GM12878 (cell line): ENCODE results near the gene MX1. TPM values are rescaled to one million over a fixed set of nuclear protein-coding genes. Genes with fewer than 3 reads are reported as not detected.

Experiments
- ATAC-seq: fragments of 200-7000 bp; cut with Tn5 transposase; 3 replicates; pipeline ENCODE4 v1.9.1; 2020; ENCODE audit warnings: mild to moderate bottlenecking, moderate library complexity
- BruUV-seq: library from RNA; stranded (reverse); fragments of 400-500 nt; replicated peaks from 2 replicates; lab custom pipeline; 2021; lab: Mats Ljungman, UMichigan
- CTCF ChIA-PET: fragments of 300-600 bp; sonication (Branson Sonifier 250); formaldehyde crosslinking; extraction: SDS; loops from one replicate; lab custom pipeline; 2021; ENCODE audit warnings: inconsistent platforms; lab: Yijun Ruan, JAX
- POLR2A ChIA-PET: fragments of 350-600 bp; formaldehyde crosslinking; extraction: SDS; loops from one replicate; lab custom pipeline; 2021; ENCODE audit warnings: inconsistent platforms; lab: Charles Lee
- RAD21 ChIA-PET: fragments of 300-600 bp; sonication (Branson Sonifier 250); formaldehyde crosslinking; loops from one replicate; lab custom pipeline; 2023; ENCODE audit warnings: antibody characterized with exemption; ENCODE audit not compliant: unreplicated experiment; lab: Charles Lee
- SMC1A ChIA-PET: fragments of 300-600 bp; sonication (Branson Sonifier 250); formaldehyde crosslinking; loops from one replicate; lab custom pipeline; 2023; ENCODE audit not compliant: unreplicated experiment, uncharacterized antibody; lab: Charles Lee
- DNase-seq: peaks from one replicate; pipeline ENCODE4 v3.0.0-alpha.2; 2011; ENCODE audit warnings: low read depth, low spot score
- FAIRE-seq: peaks from 3 replicates; lab custom pipeline; 2011; peaks lifted over from hg19 to GRCh38; lab: Jason Lieb, UNC
- H2AFZ ChIP-seq: 2 replicates; pipeline ENCODE4 v1.6.0; 2011; ENCODE audit warnings: low read depth, low read length, control low read depth; ENCODE audit not compliant: control insufficient read depth
- H3K27ac ChIP-seq: 2 replicates; pipeline ENCODE4 v1.5.1; 2011; ENCODE audit warnings: control low read depth; ENCODE audit not compliant: control insufficient read depth, insufficient read depth
- H3K27me3 ChIP-seq, 2 experiments: replicated peaks in 1 of 2; 2 replicates each; pipeline versions ENCODE4 v1.6.0 to v1.6.1; 2011; ENCODE audit warnings: low read length in 1 of 2; ENCODE audit not compliant: control insufficient read depth in 2 of 2, insufficient read depth in 2 of 2
- H3K36me3 ChIP-seq, 2 experiments: 2 replicates each; pipeline ENCODE4 v1.5.1; 2011; ENCODE audit warnings: low read length in 1 of 2; ENCODE audit not compliant: control insufficient read depth in 2 of 2, insufficient read depth in 2 of 2
- H3K4me1 ChIP-seq: 2 replicates; pipeline ENCODE4 v1.6.1; 2011; ENCODE audit warnings: mild to moderate bottlenecking, low read length, moderate library complexity, mixed read lengths; ENCODE audit not compliant: control insufficient read depth, insufficient read depth
- H3K4me2 ChIP-seq: 2 replicates; pipeline ENCODE4 v1.6.0; 2011; ENCODE audit warnings: control low read depth; ENCODE audit not compliant: control insufficient read depth, insufficient read depth
- H3K4me3 ChIP-seq: fragments of 200-600 bp; sonication (generic); 2 replicates; pipeline ENCODE4 v1.5.1; 2016
- H3K79me2 ChIP-seq: 2 replicates; pipeline ENCODE4 v1.6.0; 2011; ENCODE audit warnings: low read length; ENCODE audit not compliant: control insufficient read depth, insufficient read depth
- H3K9ac ChIP-seq: 2 replicates; pipeline ENCODE4 v1.8.0; 2011; ENCODE audit warnings: low read length, control low read depth, mixed read lengths; ENCODE audit not compliant: control insufficient read depth, insufficient read depth
- H3K9me3 ChIP-seq: replicated peaks from 3 replicates; pipeline ENCODE4 v1.5.1; 2011; ENCODE audit warnings: mild to moderate bottlenecking, low read length; ENCODE audit not compliant: control insufficient read depth, insufficient read depth
- H4K20me1 ChIP-seq: 2 replicates; pipeline ENCODE4 v1.6.0; 2011; ENCODE audit not compliant: control insufficient read depth, insufficient read depth
- ATF3 ChIP-seq: IDR thresholded peaks from 2 replicates; pipeline ENCODE4 v1.6.1; 2011; ENCODE audit warnings: low read depth, mild to moderate bottlenecking, low read length, moderate library complexity, borderline replicate concordance; ENCODE audit errors: extremely low read depth
- CBX5 ChIP-seq: sonication (generic); IDR thresholded peaks from 2 replicates; pipeline ENCODE4 v1.6.1; 2016; ENCODE audit warnings: low read depth, moderate library complexity, mild to moderate bottlenecking, inconsistent platforms
- CREM ChIP-seq: IDR thresholded peaks from 2 replicates; pipeline ENCODE4 v1.6.1; 2014; ENCODE audit warnings: antibody characterized with exemption, low read depth
- ETV6 ChIP-seq, 2 experiments: fragments of 450-650 bp in 1 of 2; IDR thresholded peaks in 1 of 2; conservative IDR thresholded peaks in 1 of 2; 2 replicates each; pipeline ENCODE4 v1.6.1; 2014; ENCODE audit warnings: antibody characterized with exemption in 1 of 2, borderline replicate concordance in 1 of 2, low read depth in 1 of 2, mild to moderate bottlenecking in 1 of 2, moderate library complexity in 1 of 2
- EZH2 ChIP-seq: IDR thresholded peaks from 2 replicates; pipeline ENCODE4 v1.6.1; 2012; ENCODE audit warnings: low read depth, mild to moderate bottlenecking, control low read depth, inconsistent platforms, low read length, borderline replicate concordance; ENCODE audit not compliant: control insufficient read depth
- HDAC2 ChIP-seq: fragments of 200-600 bp; sonication (generic); IDR thresholded peaks from 2 replicates; pipeline ENCODE4 v1.6.1; 2017
- IRF3 ChIP-seq: fragments of 450-650 bp; IDR thresholded peaks from 2 replicates; pipeline ENCODE4 v1.6.1; 2014; ENCODE audit warnings: mild to moderate bottlenecking
- KDM1A ChIP-seq: fragments of 200-600 bp; sonication (generic); IDR thresholded peaks from 2 replicates; pipeline ENCODE4 v1.6.1; 2016; ENCODE audit warnings: borderline replicate concordance
- MEF2A ChIP-seq: IDR thresholded peaks from 2 replicates; pipeline ENCODE4 v1.6.1; 2011; ENCODE audit warnings: low read depth, mild to moderate bottlenecking, low read length, moderate library complexity; ENCODE audit not compliant: insufficient read depth
- MTA3 ChIP-seq: IDR thresholded peaks from 2 replicates; pipeline ENCODE4 v1.6.1; 2012; ENCODE audit warnings: low read length, inconsistent platforms, borderline replicate concordance
- MYB ChIP-seq: fragments of 150-350 bp; IDR thresholded peaks from 2 replicates; pipeline ENCODE4 v1.6.1; 2014; ENCODE audit warnings: mild to moderate bottlenecking, low read depth, low read length, borderline replicate concordance
- NFYB ChIP-seq: IDR thresholded peaks from 2 replicates; pipeline ENCODE4 v1.6.1; 2011; ENCODE audit warnings: low read depth, mild to moderate bottlenecking, low read length, improper control_type of control experiment, moderate library complexity; ENCODE audit not compliant: insufficient read depth
- PKNOX1 ChIP-seq: fragments of 450-650 bp; IDR thresholded peaks from 2 replicates; pipeline ENCODE4 v1.6.1; 2016; ENCODE audit warnings: mild to moderate bottlenecking
- POU2F2 ChIP-seq: IDR thresholded peaks from 3 replicates; pipeline ENCODE4 v1.6.1; 2011; ENCODE audit warnings: low read depth, mild to moderate bottlenecking, low read length, borderline replicate concordance
- RAD51 ChIP-seq: fragments of 450-650 bp; IDR thresholded peaks from 2 replicates; pipeline ENCODE4 v1.6.1; 2016; ENCODE audit warnings: moderate library complexity, mild to moderate bottlenecking, inconsistent platforms
- RELB ChIP-seq: fragments of 450-650 bp; IDR thresholded peaks from 2 replicates; pipeline ENCODE4 v1.6.1; 2017; ENCODE audit warnings: low read depth, mild to moderate bottlenecking, moderate library complexity
- ZNF274 ChIP-seq: IDR thresholded peaks from one replicate; pipeline ENCODE4 v1.8.0; 2011; ENCODE audit not compliant: insufficient read length, insufficient read depth
- ZNF622 ChIP-seq: fragments of 450-650 bp; IDR thresholded peaks from 2 replicates; pipeline ENCODE4 v1.6.1; 2017; ENCODE audit warnings: mild to moderate bottlenecking, inconsistent platforms
- WGBS: methylation state at CpG from one replicate; pipeline ENCODE4 v1.1.6; 2016; ENCODE audit warnings: low lambda C conversion rate; ENCODE audit not compliant: insufficient replicate concordance, insufficient coverage; ENCODE audit errors: missing lambda C conversion rate; 5-methylcytosine and 5-hydroxymethylcytosine counted together
- in situ Hi-C: fragments of 300-500 bp; cut with MboI; formaldehyde crosslinking; loops from 9 replicates; pipeline ENCODE4 v1.14.3; 2018; ENCODE audit warnings: mixed read lengths
- intact Hi-C: fragments of 100-400 bp; cut with micrococcal nuclease; formaldehyde crosslinking; loops from one replicate; pipeline ENCODE4 v1.14.2; 2022; ENCODE audit not compliant: unreplicated experiment
- polyA plus RNA-seq, 11 experiments: library from polyadenylated mRNA; depleted of rRNA in 4 of 11; unstranded in 6 of 11; stranded (reverse) in 5 of 11; fragments of >200 nt; fragmentation: Nextera tagmentation in 4 of 11; fragmentation: Illumina TruSeq in 1 of 11; extraction: Ambion mirVana in 4 of 11; extraction: Trizol in 1 of 11; gene quantifications; 1 replicate in 1 of 11; 2 replicates in 10 of 11; pipeline versions ENCODE4 v1.2.1 to v1.2.3, GENCODE V29; 2011 to 2016; ENCODE audit warnings: inconsistent platforms in 2 of 11, missing spikeins in 2 of 11, low read depth in 1 of 11
- total RNA-seq, 4 experiments: library from RNA; depleted of rRNA in 3 of 4; stranded (reverse); fragments of >200 nt in 3 of 4; fragmentation: Illumina TruSeq in 1 of 4; extraction: Trizol in 1 of 4; gene quantifications; 2 replicates each; pipeline versions ENCODE4 v1.2.1 to v1.2.3, GENCODE V29; 2013 to 2021

MX1 gene
- total and polyA plus RNA-seq, 10 of the 15 experiments (the other 5 are each of a cell fraction or from before 2014, with no cell fraction given) = 75.9 to 385 (median 302) TPM

GRCh38 chr21:41387824-41388223 is 38.2 kb upstream of the MX1 start (continued):
- no peak for TF ChIP-seq RELB
- no peak for TF ChIP-seq KDM1A

- no peak for ATAC-seq
Measured at GRCh38 chr21:41388259-41388658, 37.8 kb upstream of the MX1 start.

More at GRCh38 chr21:41388259-41388658, 37.8 kb upstream of the MX1 start:
- ChIA-PET CTCF (no interaction called here), SMC1A (no interaction called here), RAD21 (no interaction called here), POLR2A (no interaction called here)
- H3K9me3 ChIP-seq = no peaks in the 10 kb centered on the region
- H3K4me2 ChIP-seq = no peak overlapping the region
- H3K79me2 ChIP-seq = no peaks in the 10 kb centered on the region
- peaks cover 3 to 20% of the 10 kb centered on the region in 2 experiments; a peak in 3 of 4 replicates for H3K36me3 ChIP-seq
- H3K4me1 ChIP-seq = no peaks in the 10 kb centered on the region
- BruUV-seq = no TSS peak
- DNase-seq (no peak), FAIRE-seq (no peak)
- no peaks in the 10 kb centered on the region for H3K27me3 ChIP-seq
- 94% methylated on average over 14 of the region's 14 CpGs for WGBS
- H3K27ac ChIP-seq = no peak overlapping the region
- TF ChIP-seq IRF3 (no peak), ZNF622 (no peak), NFYB (no peak), MTA3 (no peak), ZNF274 (no peak), HDAC2 (no peak), CBX5 (no peak), PKNOX1 (no peak), ETV6 (conservative IDR thresholded peaks at IDR 0.05 in 1 of 2, IDR thresholded peaks at IDR 0.05 in 1 of 2; ENCODE audit: borderline replicate concordance in 1 of 2, low read depth in 1 of 2) (no peak), MYB (no peak), CREM (no peak), MEF2A (no peak), POU2F2 (no peak), ATF3 (no peak), EZH2 (no peak), RAD51 (no peak)
- H3K4me3 ChIP-seq = no peak overlapping the region
- no peak overlapping the region for H3K9ac ChIP-seq
- in situ Hi-C loops = no loop called here
- H4K20me1 ChIP-seq = no peaks in the 10 kb centered on the region
- intact Hi-C loops = no loop called here
- no peak overlapping the region for H2AFZ ChIP-seq
